HG03196 (cell line): ENCODE results near the gene RSL1D1.
"Not testable (repeated sequence)": the region's sequence is repeated elsewhere in the genome, so short reads cannot be mapped to it uniquely, and the experiment has no call there.

Experiments
- ATAC-seq: cut with Tn5 transposase; IDR thresholded peaks from one replicate; pipeline ENCODE4 v1.9.1; 2021; ENCODE audit not compliant: unreplicated experiment

The RSL1D1 gene

DNA sequence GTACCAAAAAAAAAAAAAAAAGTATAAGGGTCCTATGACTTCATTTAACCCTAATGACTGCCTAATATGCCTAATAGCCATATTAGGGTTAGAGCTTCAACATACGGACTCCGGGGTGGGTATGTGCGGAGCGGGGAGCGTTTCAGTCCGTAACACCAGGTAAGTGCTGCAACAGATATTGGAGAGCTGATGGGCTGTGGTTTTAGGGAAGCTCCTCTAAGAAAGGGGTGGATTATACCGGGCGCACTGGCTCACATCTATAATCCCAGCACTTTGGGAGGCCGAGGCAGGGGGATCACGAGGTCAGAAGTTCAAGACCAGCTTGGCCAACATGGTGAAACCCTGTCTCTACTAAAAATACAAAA, 52.3 kb downstream of the RSL1D1 start:
- no peak for ATAC-seq

DNA sequence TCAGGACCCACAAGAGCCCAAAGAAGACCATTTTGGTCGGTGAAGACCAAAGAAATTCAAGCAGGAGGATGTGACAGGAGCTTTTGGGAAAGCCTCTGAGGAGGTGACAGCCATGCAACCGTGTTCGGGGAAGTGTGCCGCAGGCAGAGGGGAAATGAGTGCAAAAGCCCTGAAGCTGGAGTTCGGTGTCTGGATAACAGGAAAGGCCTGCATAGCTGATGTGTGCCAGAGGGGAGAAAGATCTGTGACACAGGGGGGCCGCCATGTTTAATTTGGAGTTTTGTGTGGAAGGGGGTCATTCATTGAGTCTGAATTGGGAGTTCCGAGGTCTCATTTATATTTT, 53.4 kb downstream of the RSL1D1 start:
- ATAC-seq = no peak

DNA sequence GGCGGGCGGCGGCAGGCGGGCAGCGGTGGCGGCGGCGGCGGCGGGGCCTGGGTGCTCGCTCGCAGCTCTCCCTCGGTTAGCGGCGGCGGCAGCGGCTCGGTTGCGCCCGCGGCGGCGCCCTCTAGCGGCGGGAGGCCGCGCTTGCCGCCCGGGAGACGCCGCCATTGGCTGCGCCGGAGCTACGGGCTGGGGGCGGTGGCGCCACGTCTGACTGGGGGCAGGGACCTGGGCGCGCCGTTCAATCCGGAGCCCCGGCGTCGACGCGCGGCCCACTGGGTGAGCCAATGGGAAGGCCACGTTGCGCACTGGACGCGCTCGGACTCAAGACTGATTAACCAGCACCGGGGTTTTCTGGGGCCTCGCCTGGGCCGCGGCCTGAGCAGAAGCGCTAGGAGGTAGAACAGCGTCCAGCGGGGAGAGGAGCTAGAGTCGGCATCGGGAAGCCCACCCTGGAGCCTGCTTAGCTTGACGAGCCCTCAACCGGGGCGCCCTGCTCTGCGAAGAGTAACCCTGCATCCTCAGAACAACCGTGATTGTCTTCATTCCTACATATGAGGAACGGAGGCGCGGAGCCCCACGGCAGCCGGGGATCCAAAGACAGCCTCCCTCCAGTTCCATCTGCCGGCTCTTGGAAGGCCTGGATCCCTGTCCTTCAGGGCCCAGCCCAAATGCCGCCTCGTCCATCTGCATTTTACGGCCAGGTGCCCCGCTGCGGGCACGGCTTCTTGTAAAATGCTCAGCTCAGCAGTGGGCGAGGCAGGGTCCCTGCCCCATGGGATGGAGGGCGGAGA, 54.0 kb downstream of the RSL1D1 start, which contains the start of gene ZC3H7A:
TSS of gene ZC3H7A (minus strand) at position 93 of the 791 bp plus-strand sequence. CDS start 14,904 bp downstream, outside the sequence.
- peak; percentile 88 for ATAC-seq

DNA sequence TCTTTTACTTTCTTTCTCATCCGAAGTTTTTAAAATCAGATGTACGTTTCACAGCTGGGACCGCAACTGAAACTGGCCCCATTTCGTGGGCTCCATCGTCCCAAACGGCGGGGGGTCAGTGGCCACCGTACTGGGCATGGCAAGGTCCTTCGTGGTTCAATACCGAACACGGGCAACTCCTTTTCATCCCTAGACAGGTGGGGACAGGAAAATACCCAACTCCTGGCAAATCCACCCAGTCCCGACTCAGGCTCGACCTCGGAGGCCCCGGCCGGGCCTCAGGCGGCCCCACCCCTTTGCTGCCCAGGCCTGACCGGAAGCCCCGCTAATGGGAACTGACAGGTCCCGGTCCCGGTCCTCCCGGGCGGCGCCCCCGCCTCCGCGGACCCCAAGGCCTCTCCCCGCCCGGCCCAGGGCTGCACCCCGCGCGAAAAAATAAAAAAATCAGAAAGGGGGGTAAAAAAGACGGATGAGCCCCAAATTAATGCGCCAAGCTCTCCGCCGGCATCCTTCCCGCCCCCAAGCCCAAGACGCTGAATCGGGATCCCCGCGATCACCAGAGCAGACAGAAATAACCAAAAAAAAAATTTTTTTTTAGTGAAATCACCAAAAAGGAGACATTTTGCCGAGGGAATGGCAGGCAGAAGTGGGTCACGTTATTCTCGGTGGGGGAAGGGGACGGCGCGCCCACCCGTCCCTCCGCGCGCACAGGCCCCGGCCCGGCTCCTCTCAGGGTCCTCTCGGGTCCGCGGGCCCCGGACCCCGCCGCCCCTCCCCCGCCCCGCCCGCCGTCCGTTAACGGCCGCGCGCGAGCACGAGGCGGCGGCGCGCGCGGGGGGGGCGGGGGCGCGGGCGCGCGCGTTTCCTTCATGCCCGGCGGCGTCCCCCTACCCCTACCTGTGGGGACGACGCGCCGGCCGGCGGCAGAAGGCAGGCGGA, 54.8 kb downstream of the RSL1D1 start:
- peak; percentile 6 for ATAC-seq

DNA sequence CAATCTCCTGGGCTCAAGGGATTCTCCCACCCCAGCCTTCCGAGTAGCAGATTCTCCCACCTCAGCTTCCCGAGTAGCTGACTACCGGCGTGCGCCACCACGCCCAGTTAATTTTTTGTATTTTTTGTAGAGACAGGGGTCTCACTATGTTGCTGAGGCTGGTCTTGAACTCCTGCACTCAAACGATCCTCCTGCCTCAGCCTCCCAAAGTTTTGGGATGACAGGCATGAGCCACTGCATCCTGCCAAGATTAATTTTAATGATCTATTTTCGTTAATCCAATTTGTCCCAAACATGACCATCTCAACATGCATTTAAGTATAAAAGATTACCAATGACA, 55.5 kb downstream of the RSL1D1 start:
- ATAC-seq = no peak

DNA sequence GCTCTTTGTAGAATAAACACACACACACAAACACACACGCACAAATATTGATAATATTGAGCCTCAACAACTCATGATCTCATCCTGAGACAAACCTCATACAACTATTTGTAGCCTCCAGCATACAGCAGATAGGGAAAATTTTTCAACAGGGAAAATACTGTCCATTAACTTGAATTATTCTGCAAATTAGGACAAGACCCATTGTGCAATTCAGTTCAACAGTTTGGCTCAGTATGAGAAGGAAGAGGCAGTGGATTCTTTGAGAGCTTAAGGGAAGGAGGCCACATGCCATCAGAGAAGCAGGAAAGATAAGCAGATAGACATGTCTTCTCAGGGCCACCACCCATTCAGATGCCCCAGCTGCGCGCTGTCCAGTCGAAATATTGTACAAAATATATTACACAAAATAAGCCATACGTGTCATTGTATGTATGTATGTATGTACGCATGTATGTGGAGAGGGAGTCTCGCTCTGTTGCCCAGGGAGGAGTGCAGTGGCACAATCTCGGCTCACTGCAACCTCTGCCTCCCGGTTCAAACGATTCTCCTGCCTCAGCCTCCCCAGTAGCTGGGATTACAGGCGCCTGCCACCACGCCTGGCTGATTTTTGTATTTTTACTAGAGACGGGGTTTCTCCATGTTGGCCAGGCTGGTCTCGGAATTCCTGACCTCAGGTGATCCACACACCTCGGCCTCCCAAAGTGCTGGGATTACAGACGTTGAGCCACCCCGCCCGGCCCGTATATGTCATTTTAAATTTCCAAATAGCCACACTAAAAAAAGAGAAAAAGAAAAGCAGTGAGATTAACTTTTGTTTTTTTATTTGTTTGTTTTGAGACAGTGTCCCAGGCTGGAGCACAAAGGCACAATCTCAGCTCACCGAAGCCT, 56.1 kb downstream of the RSL1D1 start:
- no peak for ATAC-seq

DNA sequence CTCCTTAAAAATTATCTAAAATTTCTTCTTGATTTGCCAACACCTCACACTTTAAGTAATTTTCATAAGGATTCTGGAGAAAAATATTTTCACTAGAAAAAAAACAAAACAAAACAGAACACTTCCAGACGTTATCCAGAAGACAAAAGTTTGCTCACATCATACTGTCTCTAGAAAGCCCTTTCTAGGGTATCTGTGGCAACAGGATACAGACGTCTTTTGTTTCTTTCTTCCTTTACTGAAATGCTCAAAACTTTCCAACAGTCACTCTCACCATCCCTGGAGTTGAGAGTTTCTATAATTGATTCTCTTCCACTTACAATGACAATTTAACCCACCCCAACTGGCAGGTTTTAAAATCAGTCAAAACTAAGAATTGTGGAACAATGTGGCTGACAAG, 56.9 kb downstream of the RSL1D1 start:
- ATAC-seq = no peak

DNA sequence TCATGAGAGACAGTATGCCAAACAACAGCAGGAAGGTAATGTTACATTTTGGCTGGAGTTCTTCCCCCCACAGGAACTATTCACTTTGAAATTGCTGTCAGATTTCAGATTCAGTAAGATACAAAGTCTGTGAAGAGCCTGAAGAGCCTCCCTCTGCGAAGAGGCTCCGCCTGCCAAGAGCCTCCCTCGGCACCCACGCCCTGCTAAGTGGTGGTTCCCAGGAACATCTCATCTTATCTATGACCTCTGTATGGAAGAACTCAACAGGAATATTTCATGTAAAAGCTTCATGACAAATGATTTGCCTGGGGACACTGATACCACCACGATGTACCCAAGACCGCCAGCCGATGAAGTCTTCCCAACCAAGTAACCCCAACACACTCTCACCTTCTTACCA, 57.5 kb downstream of the RSL1D1 start:
- ATAC-seq = no peak

DNA sequence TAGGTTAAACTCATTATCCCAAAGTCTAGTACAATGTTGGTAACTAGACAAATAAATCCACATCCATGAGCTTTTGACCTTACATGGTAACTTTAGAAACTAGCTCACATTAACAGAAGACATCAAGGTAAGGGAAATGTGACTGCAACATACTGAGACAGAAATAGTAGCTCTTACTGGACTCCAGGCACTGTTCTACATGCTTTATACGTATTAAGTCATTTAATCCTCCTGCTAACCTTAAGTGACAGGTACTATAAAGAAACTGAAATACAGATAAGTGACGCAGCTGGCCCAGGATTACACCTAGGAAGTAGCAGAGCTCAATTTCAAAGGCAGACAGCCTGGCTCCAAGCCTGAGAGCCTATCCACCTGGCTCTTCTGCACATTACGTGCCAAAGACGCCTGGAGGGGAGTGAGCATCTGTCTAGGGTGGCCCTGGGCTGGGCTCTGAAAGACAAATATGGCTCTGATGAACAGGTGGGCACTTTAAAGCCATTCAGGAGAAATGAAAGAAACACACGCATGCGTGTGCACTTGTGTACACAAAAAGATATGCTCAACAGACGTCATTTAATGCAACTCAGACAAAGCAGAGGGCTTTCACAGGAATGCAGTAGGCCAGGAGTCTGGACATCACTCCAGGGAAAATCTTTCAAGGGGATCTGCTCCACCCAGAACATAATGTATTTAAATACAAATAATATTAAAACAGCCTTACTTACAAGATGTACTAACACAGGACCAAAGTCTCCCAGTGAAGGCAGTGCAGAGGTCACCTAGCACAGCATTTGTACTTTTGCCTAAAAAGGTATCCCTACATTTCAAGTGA, 58.7 kb downstream of the RSL1D1 start:
- no peak for ATAC-seq

DNA sequence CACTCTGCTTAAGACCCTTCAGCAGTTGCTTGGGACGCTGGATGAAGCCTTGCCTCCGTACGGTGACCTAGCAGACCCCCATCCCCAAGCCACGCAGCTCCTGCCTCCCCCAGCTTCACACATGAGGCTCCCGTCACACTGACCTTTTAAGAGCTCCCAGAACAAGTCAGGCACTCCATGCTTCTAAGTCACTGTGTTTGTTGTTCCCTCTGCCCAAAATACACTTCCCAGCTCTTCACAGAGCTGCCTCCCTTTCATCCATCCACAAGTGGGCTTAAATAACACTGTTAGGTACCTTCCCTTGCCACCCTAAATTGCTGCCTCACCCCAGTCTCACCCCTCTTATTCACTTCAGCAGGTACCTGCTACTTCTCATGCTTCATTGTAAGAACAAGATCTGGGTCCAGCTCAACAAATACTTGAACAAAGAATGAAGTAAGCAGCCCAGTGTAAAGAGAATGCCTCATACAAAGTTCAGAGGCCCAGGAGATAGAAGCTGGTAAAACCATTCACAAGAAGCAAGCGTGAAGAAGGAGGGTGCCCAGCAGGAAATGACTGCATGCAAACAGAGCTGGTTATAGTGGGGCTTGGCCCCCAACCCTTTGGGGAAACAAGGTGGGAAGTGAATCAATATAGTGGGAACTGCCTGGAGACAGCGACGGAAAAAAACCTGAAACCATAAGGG, 60.1 kb downstream of the RSL1D1 start:
- no peak for ATAC-seq

DNA sequence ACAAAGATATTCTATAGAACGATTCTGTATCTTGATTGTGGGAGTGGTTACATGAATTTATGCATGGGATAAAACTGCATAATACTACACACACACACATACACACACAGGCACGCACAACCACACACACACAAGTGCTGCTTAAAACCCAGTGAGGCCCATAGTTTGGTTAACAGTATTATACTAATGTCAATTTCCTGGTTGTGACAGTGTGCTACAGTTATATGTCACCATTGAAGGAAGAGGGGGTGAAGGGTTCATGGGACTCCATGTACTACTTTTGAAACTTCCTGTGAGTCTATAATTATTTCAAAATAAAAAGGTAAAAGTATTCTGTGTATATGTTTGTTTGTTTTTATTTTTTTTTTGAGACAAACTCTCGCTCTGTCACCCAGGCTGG, 62.4 kb downstream of the RSL1D1 start:
- ATAC-seq = no peak

DNA sequence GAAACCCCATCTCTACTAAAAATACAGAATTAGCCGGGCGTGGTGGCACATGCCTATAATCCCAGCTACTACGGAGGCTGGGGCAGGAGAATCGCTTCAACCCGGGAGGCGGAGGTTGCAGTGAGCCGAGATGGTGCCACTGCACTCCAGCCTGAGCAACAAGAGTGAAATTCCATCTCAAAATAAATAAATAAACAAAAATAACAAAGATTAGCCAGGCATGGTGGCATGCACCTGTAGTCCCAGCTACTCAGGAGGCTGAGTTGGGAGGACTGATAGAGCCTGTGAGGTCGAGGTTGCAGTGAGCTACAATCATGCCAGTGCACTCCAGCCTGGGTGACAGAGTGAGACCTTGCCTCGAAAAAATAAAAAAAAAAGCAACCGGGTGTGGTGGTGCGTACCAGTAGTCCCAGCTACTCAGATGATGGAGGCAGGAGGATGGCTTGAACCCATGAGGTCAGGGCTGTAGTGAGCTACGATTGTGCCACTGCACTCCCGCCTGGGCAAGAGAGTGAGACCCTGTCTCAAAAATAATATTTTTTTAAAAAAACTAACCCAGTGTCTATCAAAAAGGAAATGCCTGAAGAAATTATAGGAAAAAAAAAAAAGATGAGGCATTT, 66.3 kb downstream of the RSL1D1 start:
- ATAC-seq = not testable (repeated sequence)

DNA sequence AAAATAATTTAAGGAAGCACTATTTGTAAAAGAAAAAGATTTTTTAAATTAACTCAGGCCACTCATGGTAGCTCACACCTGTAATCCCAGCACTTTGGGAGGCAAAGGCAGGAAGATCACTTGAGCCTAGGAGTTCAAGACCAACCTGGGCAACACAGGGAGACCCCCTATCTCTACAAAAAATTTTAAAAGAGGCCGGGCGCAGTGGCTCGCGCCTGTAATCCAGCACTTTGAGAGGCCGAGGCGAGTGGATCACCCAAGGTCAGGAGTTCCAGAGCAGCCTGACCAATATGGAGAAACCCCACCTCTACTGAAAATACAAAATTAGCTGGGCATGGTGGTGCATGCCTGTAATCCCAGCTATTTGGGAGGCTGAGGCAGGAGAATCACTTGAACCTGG, 67.0 kb downstream of the RSL1D1 start:
- not testable (repeated sequence) for ATAC-seq

DNA sequence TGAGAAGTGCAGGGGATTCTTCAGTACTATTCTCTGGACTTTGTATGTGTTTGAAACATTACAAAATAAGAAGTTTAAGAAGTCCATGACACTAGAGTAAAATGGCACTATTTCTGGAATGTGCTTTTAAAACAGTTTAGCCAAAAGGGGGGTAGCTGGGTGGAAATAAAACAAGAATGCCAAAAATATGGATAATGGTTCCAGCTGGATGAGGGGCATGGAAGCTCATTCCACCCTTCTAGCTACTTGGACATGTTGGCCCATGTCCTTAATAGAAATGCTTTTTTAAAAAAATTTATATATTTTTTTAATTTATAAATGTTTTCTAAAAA, 67.3 kb downstream of the RSL1D1 start:
- ATAC-seq = no peak
